Pulmonary artery endothelial cell (primary cell): ENCODE results near the gene VN1R5. TPM values are rescaled to one million over a fixed set of nuclear protein-coding genes. Genes with fewer than 3 reads are reported as not detected.
"Not testable (repeated sequence)": the region's sequence is repeated elsewhere in the genome, so short reads cannot be mapped to it uniquely, and the experiment has no call there.

Experiments
- DNase-seq: peaks from one replicate; pipeline ENCODE4 v3.0.0-alpha.2; 2011; ENCODE audit warnings: low read depth, low spot score
- total RNA-seq: library from RNA; depleted of rRNA; stranded (reverse); fragments of >200 nt; gene quantifications from 2 replicates; pipeline ENCODE4 v1.2.3, GENCODE V29; 2014

The VN1R5 gene
- total RNA-seq, 1 donor from 2014 or later: not detected

DNA sequence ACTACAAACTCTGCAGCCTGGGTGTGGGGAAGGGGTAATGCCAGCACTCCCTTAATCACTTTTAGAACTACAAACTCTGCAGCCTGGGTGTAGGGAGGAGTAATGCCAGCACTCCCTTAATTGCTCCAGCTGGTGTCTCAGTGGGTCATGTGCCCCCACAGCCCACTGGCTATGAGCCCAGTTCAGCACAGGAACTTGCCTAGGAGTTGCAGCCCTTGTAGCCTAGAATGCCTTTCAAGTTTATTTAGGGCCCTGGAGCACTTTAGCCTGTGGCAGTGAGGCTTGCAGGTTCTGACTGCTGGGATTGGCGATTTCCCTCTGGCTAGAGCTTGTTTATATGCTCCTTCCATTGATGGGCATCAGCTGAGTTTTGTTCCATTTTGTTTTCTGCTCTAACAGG is 17.1 kb downstream of the VN1R5 start:
- no peak for DNase-seq

DNA sequence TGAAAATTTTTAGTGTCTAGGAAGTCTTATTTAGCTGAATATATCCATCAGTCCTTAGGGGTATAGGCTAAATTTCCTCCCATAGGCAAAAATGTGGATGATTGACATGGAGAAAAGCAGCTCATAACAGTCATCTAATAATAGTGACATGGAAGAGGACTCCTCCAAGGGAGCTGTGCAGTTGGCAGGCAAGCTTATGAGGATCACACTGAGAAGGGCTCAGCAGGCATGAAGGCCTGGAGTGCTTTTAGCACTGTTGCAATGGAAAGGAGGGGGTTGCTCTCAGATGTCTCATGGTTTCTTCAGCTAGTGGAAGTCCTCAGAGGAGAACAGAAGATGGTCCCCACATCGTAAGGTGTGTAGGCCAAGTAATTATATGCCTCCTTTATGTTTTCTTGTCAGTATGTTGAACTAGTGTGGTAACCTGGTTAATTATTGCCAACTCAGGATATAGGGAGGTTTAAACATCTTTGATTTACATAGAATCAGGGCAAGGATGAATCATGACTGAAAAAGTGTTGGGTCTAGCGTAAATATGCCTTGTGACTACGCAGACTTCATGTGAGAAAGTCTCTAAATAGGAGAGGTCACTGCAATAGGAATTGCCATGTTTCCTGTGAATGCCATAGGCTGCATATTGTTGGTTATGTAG is 18.9 kb downstream of the VN1R5 start:
- DNase-seq: no peak

DNA sequence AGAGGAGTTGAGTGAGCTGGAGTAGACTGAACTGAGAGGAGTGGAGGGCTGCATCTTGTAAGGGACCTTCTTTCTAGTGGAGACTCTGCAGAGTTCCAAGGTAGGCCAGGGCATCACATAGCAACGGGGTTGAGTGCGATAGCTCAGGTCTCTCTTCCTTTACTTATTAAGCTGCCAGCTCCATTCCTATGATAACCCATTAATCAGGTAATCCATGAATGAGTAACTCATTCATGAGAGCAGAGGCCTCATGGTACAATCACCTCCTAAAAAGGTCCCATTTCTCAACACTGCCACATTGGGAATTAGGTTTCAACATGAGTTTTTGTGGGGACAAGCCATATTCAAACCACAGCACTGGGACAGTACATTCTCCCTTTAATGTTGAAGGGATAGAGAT is 21.3 kb downstream of the VN1R5 start:
- no peak for DNase-seq

GRCh38 chr1:247281001-247281574 is 25.2 kb downstream of the VN1R5 start:
- DNase-seq: no peak

GRCh38 chr1:247286134-247286670 is 30.3 kb downstream of the VN1R5 start:
- no peak for DNase-seq

DNA sequence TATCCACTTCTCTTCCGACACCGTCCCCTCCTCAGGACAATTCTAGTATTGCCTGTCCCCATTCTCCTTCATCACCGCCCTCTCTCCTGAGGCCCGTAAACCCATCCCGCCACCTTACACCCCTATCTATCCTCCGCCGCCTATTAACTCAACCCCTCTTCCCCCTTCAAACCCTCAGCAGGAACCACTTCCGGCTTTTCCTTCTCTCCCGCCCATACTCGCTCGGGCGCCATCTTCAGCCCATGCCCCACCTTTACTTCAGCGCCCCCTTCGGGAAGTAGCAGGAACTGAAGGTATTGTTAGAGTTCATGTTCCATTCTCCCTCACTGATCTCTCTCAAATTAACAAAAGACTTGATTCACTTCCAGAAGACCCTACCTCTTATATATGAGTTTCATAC is 31.6 kb downstream of the VN1R5 start:
- no peak for DNase-seq

DNA sequence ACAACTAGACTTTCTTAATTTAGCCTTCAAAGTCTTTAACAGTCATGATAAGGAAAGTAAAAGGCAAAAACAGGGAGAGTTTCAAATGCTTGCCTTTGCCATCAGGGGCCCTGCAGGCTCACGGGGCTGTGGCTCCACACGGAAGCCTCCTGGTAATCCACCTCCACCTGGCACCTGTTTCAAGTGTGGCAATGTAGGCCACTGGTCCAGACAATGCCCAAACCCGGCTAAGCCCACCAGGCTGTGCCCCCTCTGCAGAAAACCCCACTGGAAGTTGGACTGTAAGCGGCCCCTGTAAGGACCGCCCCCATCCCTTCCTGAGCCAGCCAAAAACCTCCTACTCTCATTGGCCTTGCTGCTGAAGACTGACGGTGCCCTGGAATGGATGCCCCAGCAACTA is 32.5 kb downstream of the VN1R5 start:
- DNase-seq: no peak

DNA sequence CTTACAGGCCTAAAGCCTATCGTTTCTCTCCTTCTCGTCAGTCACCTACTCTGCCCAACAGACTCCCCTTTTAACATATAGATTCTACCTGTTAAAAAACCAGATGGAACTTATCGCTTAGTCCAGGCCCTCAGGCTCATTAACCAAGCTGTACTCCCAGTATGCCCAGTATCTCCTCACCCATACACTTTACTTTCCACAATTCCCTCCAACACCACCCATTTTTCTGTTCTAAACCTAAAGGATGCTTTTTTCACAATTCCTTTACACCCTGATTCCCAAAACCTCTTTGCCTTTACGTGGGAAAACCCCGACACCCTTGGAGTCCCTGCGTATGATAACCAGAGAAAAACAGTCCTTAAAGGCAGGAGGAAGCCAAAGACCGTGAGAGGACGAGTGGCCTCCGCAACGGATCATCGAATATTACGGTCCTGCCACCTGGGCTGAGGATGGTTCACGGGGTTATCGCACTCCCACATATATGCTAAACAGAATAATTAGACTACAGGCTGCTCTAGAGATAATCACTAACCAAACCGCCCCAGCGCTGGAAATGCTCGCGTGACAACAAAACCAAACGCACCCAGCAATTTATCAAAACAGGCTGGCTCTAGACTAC is 33.5 kb downstream of the VN1R5 start:
- DNase-seq: not testable (repeated sequence)

GRCh38 chr1:247290576-247290975 is 34.7 kb downstream of the VN1R5 start:
- no peak for DNase-seq

DNA sequence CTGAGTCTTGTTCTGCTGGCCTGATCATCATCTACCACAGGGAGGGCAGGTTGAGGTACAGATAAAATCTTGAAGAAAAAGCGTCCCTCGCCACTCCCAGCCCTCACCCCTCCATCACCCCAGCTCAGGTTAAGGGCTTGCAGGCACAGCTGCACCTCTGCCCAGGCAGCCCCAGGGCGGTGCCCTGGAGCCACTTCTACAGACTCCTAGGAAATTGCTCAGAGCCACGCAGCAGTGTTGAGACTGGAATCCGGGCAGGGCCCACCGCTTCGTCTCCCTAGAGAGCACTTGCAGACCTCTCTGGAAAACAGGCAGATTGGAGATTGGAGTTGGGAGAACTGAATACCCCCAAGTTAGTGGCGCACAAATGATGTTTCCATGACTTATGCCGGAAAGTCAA is 35.3 kb downstream of the VN1R5 start:
- no peak for DNase-seq

- no peak for DNase-seq
Measured at GRCh38 chr1:247291833-247292561, 36.1 kb downstream of the VN1R5 start.

DNA sequence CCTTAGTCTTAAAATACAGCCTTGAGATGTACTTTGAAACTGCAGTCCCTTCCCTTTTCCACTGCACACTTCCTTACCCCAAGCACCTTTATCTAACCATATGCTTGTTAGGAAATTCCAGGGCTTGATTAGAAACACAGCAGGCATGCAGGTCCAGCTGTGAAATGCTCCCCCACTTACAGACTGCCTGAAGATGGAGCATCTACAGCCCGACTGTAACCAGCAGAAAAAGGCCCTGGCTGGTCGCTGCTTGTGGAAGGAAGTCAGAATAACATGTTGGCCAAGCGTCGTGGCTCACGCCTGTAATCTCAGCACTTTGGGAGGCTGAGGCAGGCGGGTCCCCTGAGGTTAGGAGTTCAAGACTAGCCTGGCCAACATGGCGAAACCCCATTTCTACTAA is 37.2 kb downstream of the VN1R5 start:
- no peak for DNase-seq

DNA sequence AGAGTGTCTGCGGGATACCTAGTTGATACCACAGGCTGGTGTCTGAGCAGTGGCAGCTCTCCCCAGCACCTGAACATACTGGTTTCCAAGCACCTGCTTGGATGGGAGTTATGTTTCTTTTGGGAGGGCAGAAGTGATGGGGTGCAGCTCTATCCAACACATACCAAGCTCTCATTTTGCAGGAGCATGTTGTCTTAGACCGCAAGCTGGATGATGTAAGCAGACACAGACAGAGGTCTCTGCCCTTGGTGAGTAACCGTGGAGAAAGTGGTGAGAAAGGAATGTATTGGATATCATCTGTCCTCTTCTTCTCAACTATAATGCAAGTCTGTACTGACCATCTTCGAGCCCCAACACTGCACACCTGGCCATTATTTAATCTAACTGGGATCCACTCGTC is 38.4 kb downstream of the VN1R5 start:
- DNase-seq: no peak

- no peak for DNase-seq
Measured at GRCh38 chr1:247295274-247295684, 39.4 kb downstream of the VN1R5 start.

DNA sequence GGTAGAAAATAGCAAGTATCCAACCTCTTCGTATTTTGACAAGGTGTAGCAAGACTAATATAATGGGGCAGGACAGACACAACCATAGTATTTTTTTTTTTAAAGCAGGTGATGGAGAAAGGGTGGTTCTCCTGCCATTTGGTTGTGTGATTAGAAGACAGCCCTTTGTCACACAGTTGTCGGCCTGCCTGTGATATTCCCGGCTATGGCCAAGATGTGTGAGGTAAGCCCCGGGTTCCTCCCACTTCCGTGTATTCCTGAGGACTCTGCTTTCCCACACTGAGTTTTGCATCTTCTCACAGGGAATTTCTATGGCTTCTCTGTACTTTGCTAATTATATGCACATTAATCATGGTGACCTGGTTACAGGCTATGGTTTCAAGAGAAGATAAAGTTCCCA is 39.9 kb downstream of the VN1R5 start:
- DNase-seq: no peak

GRCh38 chr1:247296599-247297180 is 40.8 kb downstream of the VN1R5 start:
- DNase-seq: no peak

- DNase-seq: no peak
Measured at GRCh38 chr1:247297263-247298123, 41.6 kb downstream of the VN1R5 start.

GRCh38 chr1:247298124-247298481 is 42.2 kb downstream of the VN1R5 start:
- DNase-seq: no peak

DNA sequence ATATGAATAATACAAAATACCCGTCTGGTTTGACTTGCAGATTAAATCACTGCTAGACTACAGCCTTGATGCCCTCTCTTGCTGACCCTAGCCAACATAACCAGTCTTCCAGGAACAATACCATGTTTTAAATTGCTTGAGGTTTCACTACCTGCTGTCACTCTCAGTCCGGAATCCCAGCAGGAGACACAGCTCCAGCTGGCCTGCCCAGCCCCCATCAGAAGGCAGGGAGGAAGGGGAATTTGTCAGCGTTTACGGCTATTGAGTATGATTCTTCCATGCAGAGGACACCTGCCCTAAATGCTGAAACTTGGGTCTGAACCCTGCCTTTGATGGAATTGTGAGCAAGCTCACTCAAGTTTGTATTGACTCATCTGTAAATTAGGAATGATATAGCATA is 42.8 kb downstream of the VN1R5 start:
- no peak for DNase-seq

DNA sequence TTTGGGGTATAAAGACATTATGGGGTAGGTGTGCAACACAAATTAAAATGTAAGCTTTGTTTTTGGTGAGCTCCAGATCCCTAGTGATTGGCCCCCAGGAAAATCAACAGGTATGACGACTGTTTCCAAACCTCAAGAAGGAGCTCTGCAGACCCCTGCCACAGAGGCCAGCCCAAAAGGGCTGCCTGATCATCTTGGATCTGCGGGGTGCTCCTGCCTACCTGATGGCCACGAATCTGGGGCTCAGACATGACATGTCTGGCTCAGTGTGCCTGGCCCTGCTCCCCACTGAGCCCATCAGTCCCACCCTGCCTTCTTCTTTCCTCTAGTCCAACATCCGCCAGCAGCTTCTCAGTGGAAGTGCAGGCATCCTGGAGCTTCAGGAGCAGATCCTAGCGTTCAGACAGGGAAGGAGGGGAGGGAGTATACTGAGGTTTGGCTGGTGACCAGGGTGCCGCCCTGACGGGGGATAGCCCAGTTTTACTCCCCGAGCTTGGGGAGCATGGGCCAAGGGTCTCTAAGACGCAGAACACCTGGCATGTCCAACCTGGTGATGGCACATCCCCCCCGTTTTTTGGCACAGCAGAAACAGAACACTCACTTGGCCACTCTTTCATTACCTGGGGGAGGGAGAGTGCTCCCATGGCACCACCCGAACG is 44.0 kb downstream of the VN1R5 start:
- DNase-seq: no peak
